ENCODE data around the gene RPF1.
A peak's percentile ranks its signal among the peaks of the same experiment; 100 is the strongest.

The RPF1 gene

GRCh38 chr1:84478876-84479868, at the start of gene RPF1:
TSS of gene RPF1 (plus strand) at chr1:84479266. CDS start at chr1:84479282, 16 bp downstream.
- H3K4me3 ChIP-seq (ENCODE audit: low read depth, low read length): peak within 1 kb of the TSS; percentile 81
- ChIA-PET POLR2A (interaction anchor here (1.6 to 1.8 kb wide), 3 partner anchors 23 to 120 kb away, joined by 4 to 9 read pairs (median 6); partner anchors contain the start of genes GNG5 and SPATA1), CTCF (interaction anchor here (0.8 to 3.1 kb wide), 9 partner anchors 8 to 338 kb away, joined by 3 to 17 read pairs (median 3); partner anchors contain the start of gene CTBS)
- TF ChIP-seq CTCF (IDR thresholded peaks at IDR 0.05; ENCODE audit: insufficient read depth, low read length, missing control alignments): no peak
- peak; percentile 17 for DNase-seq (ENCODE audit: low read depth, low spot score)

- no peak for TF ChIP-seq CTCF (IDR thresholded peaks at IDR 0.05; ENCODE audit: insufficient read depth, low read length, missing control alignments)
- H3K4me3 ChIP-seq (ENCODE audit: low read depth, low read length): no peak overlapping the region
- POLR2A ChIA-PET: no interaction called here
- no peak for DNase-seq (ENCODE audit: low read depth, low spot score)
- CTCF ChIA-PET: interaction anchor here (1.3 to 11.1 kb wide), 3 partner anchors 190 to 342 kb away, joined by 3 to 255 read pairs (median 6); partner anchors contain the start of gene PRKACB
Measured at GRCh38 chr1:84430546-84430945, 48.5 kb upstream of the RPF1 start.

GRCh38 chr1:84433258-84434080, 45.6 kb upstream of the RPF1 start:
- ChIA-PET POLR2A (no interaction called here), CTCF (interaction anchor here (0.6 to 14.4 kb wide), 52 partner anchors 8 to 527 kb away, joined by 3 to 255 read pairs (median 4); partner anchors contain the start of gene PRKACB)
- peak; percentile 16 for DNase-seq (ENCODE audit: low read depth, low spot score)
- TF ChIP-seq CTCF (IDR thresholded peaks at IDR 0.05; ENCODE audit: insufficient read depth, low read length, missing control alignments): peak; percentile 62
- H3K4me3 ChIP-seq (ENCODE audit: low read depth, low read length): no peak overlapping the region; the same call in 1 of the 2 replicates

GRCh38 chr1:84434081-84434769, 44.8 kb upstream of the RPF1 start:
- POLR2A ChIA-PET: no interaction called here
- no peak for TF ChIP-seq CTCF (IDR thresholded peaks at IDR 0.05; ENCODE audit: insufficient read depth, low read length, missing control alignments)
- CTCF ChIA-PET: interaction anchor here (0.6 to 14.4 kb wide), 55 partner anchors 8 to 528 kb away, joined by 3 to 255 read pairs (median 4); partner anchors contain the start of gene PRKACB
- no peak for DNase-seq (ENCODE audit: low read depth, low spot score)
- no peak overlapping the region for H3K4me3 ChIP-seq (ENCODE audit: low read depth, low read length)

GRCh38 chr1:84434801-84435549, 44.1 kb upstream of the RPF1 start:
- TF ChIP-seq CTCF (IDR thresholded peaks at IDR 0.05; ENCODE audit: insufficient read depth, low read length, missing control alignments): no peak
- CTCF ChIA-PET: interaction anchor here (0.7 to 14.4 kb wide), 26 partner anchors 12 to 525 kb away, joined by 3 to 255 read pairs (median 4); partner anchors contain the start of gene PRKACB
- H3K4me3 ChIP-seq (ENCODE audit: low read depth, low read length): no peak overlapping the region
- no peak for DNase-seq (ENCODE audit: low read depth, low spot score)
- POLR2A ChIA-PET: no interaction called here
